Measurements from ENCODE around the gene LSM4. TPM values are rescaled to one million over a fixed set of nuclear protein-coding genes. Genes with fewer than 3 reads are reported as not detected.
A peak's percentile ranks its signal among the peaks of the same experiment; 100 is the strongest.

The LSM4 gene
- total RNA-seq, 1 experiment from 2014 or later = 828 TPM

- in situ Hi-C loops (cut with HindIII; ENCODE audit: low pct_unique_long_range_greater_than_20kb, low sequenced_read_pairs) = no loop called here
- no peak for DNase-seq (ENCODE audit: low read depth)
Observed at GRCh38 chr19:18301718-18302111, 21.2 kb downstream of the LSM4 start.

- in situ Hi-C loops (cut with HindIII; ENCODE audit: low pct_unique_long_range_greater_than_20kb, low sequenced_read_pairs) = no loop called here
- peak; percentile 55 for DNase-seq (ENCODE audit: low read depth)
Observed at GRCh38 chr19:18300930-18301717, 21.8 kb downstream of the LSM4 start.

GRCh38 chr19:18299654-18300053 is 23.2 kb downstream of the LSM4 start:
- no peak for DNase-seq (ENCODE audit: low read depth)
- in situ Hi-C loops (cut with HindIII; ENCODE audit: low pct_unique_long_range_greater_than_20kb, low sequenced_read_pairs) = no loop called here

GRCh38 chr19:18298601-18299000 is 24.3 kb downstream of the LSM4 start:
- in situ Hi-C loops (cut with HindIII; ENCODE audit: low pct_unique_long_range_greater_than_20kb, low sequenced_read_pairs) = no loop called here
- DNase-seq (ENCODE audit: low read depth) = no peak

GRCh38 chr19:18297308-18297707 is 25.6 kb downstream of the LSM4 start:
- in situ Hi-C loops (cut with HindIII; ENCODE audit: low pct_unique_long_range_greater_than_20kb, low sequenced_read_pairs) = no loop called here
- DNase-seq (ENCODE audit: low read depth) = no peak

GRCh38 chr19:18295034-18295451 is 27.8 kb downstream of the LSM4 start:
- no peak for DNase-seq (ENCODE audit: low read depth)
- in situ Hi-C loops (cut with HindIII; ENCODE audit: low pct_unique_long_range_greater_than_20kb, low sequenced_read_pairs) = no loop called here

GRCh38 chr19:18294467-18294864 is 28.4 kb downstream of the LSM4 start:
- in situ Hi-C loops (cut with HindIII; ENCODE audit: low pct_unique_long_range_greater_than_20kb, low sequenced_read_pairs) = no loop called here
- no peak for DNase-seq (ENCODE audit: low read depth)

- in situ Hi-C loops (cut with HindIII; ENCODE audit: low pct_unique_long_range_greater_than_20kb, low sequenced_read_pairs) = no loop called here
- no peak for DNase-seq (ENCODE audit: low read depth)
Observed at GRCh38 chr19:18293642-18294466, 29.0 kb downstream of the LSM4 start.

GRCh38 chr19:18292810-18293641 is 29.9 kb downstream of the LSM4 start:
- in situ Hi-C loops (cut with HindIII; ENCODE audit: low pct_unique_long_range_greater_than_20kb, low sequenced_read_pairs) = no loop called here

GRCh38 chr19:18292462-18292809 is 30.4 kb downstream of the LSM4 start:
- peak; percentile 71 for DNase-seq (ENCODE audit: low read depth)
- in situ Hi-C loops (cut with HindIII; ENCODE audit: low pct_unique_long_range_greater_than_20kb, low sequenced_read_pairs) = no loop called here

More at GRCh38 chr19:18292810-18293641, 29.9 kb downstream of the LSM4 start:
- DNase-seq (ENCODE audit: low read depth) = peak; percentile 91

GRCh38 chr19:18291590-18292461 is 31.1 kb downstream of the LSM4 start:
- in situ Hi-C loops (cut with HindIII; ENCODE audit: low pct_unique_long_range_greater_than_20kb, low sequenced_read_pairs) = no loop called here
- DNase-seq (ENCODE audit: low read depth) = peak; percentile 83

- DNase-seq (ENCODE audit: low read depth) = no peak
- in situ Hi-C loops (cut with HindIII; ENCODE audit: low pct_unique_long_range_greater_than_20kb, low sequenced_read_pairs) = no loop called here
Observed at GRCh38 chr19:18291019-18291524, 31.8 kb downstream of the LSM4 start.

- in situ Hi-C loops (cut with HindIII; ENCODE audit: low pct_unique_long_range_greater_than_20kb, low sequenced_read_pairs) = no loop called here
- no peak for DNase-seq (ENCODE audit: low read depth)
Observed at GRCh38 chr19:18290302-18291018, 32.4 kb downstream of the LSM4 start.

GRCh38 chr19:18289471-18290301 is 33.2 kb downstream of the LSM4 start:
- DNase-seq (ENCODE audit: low read depth) = no peak
- in situ Hi-C loops (cut with HindIII; ENCODE audit: low pct_unique_long_range_greater_than_20kb, low sequenced_read_pairs) = no loop called here

- in situ Hi-C loops (cut with HindIII; ENCODE audit: low pct_unique_long_range_greater_than_20kb, low sequenced_read_pairs) = no loop called here
- DNase-seq (ENCODE audit: low read depth) = no peak
Observed at GRCh38 chr19:18287836-18288772, 34.8 kb downstream of the LSM4 start.

Data from Caki2 (cell line).